Tibial artery (tissue), 4 donors: Measurements from ENCODE around the gene ANKRD33B.

Experiments used
- DNase-seq, 2 donors: peaks; one replicate each; pipeline ENCODE4 v3.0.0-alpha.2; 2019
- H3K27ac ChIP-seq, 2 donors: fragments of 200-600 bp; sonication (generic) in 1 of 2; 1 replicate in 1 of 2; 2 replicates in 1 of 2; pipeline ENCODE4 v1.5.1; 2018 to 2019; ENCODE audit warnings: mild to moderate bottlenecking in 1 of 2
- H3K27me3 ChIP-seq, 2 donors: fragments of 200-600 bp; sonication (generic) in 1 of 2; one replicate each; pipeline versions ENCODE4 v1.5.1 to v1.6.0; 2016 to 2019
- H3K36me3 ChIP-seq, 3 donors: fragments of 200-600 bp; sonication (generic) in 2 of 3; one replicate each; pipeline ENCODE4 v1.5.1; 2016 to 2019; ENCODE audit warnings: mild to moderate bottlenecking in 2 of 3
- H3K4me1 ChIP-seq, 4 donors: fragments of 200-600 bp; sonication (generic) in 2 of 4; 1 replicate in 3 of 4; 2 replicates in 1 of 4; pipeline ENCODE4 v1.5.1; 2016 to 2019
- H3K4me3 ChIP-seq, 2 donors: fragments of 200-600 bp; sonication (generic) in 1 of 2; 1 replicate in 1 of 2; 2 replicates in 1 of 2; pipeline ENCODE4 v1.5.1; 2018 to 2019; ENCODE audit warnings: mild to moderate bottlenecking in 2 of 2
- H3K9me3 ChIP-seq, 3 donors: fragments of 200-600 bp; sonication (generic) in 1 of 3; one replicate each; pipeline ENCODE4 v1.5.1; 2016 to 2019
- intact Hi-C: fragments of 100-400 bp; cut with DNase I; formaldehyde crosslinking; loops from one replicate; pipeline ENCODE4 v1.15.0; 2023; ENCODE audit warnings: low total_unique reads
- TF ChIP-seq, protein P1 (sequence below), 2 experiments: fragments of 200-600 bp in 1 of 2; fragments of 450-650 bp in 1 of 2; IDR thresholded peaks; one replicate each; pipeline ENCODE4 v1.5.1; 2017 to 2019; ENCODE audit warnings: antibody characterized with exemption in 2 of 2, mild to moderate bottlenecking in 1 of 2, moderate library complexity in 1 of 2

The ANKRD33B gene

GRCh38 chr5:10675177-10675700, 111.4 kb downstream of the ANKRD33B start:
- intact Hi-C loops: no loop called here

GRCh38 chr5:10676224-10676623, 112.4 kb downstream of the ANKRD33B start:
- Histone ChIP-seq H3K36me3 (peaks cover 38 to 42% (median 41%) of the 10 kb centered on the region in 3 donors), H3K4me3 (no peak overlapping the region), H3K9me3 (peaks cover 0 to 2% (median 0%) of the 10 kb centered on the region in 3 donors), H3K27ac (no peak overlapping the region), H3K4me1 (no peaks in the 10 kb centered on the region), H3K27me3 (no peaks in the 10 kb centered on the region)
- TF ChIP-seq, protein P1, sequence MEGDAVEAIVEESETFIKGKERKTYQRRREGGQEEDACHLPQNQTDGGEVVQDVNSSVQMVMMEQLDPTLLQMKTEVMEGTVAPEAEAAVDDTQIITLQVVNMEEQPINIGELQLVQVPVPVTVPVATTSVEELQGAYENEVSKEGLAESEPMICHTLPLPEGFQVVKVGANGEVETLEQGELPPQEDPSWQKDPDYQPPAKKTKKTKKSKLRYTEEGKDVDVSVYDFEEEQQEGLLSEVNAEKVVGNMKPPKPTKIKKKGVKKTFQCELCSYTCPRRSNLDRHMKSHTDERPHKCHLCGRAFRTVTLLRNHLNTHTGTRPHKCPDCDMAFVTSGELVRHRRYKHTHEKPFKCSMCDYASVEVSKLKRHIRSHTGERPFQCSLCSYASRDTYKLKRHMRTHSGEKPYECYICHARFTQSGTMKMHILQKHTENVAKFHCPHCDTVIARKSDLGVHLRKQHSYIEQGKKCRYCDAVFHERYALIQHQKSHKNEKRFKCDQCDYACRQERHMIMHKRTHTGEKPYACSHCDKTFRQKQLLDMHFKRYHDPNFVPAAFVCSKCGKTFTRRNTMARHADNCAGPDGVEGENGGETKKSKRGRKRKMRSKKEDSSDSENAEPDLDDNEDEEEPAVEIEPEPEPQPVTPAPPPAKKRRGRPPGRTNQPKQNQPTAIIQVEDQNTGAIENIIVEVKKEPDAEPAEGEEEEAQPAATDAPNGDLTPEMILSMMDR (IDR thresholded peaks at IDR 0.05): no peak
- intact Hi-C loops: no loop called here
- no peak for DNase-seq

More at GRCh38 chr5:10675177-10675700, 111.4 kb downstream of the ANKRD33B start:
- peaks cover 0 to 2% (median 0%) of the 10 kb centered on the region in 3 donors for H3K9me3 ChIP-seq
- H3K27me3 ChIP-seq: no peaks in the 10 kb centered on the region
- H3K36me3 ChIP-seq: peaks cover 29 to 32% (median 31%) of the 10 kb centered on the region in 3 donors
- DNase-seq: no peak
- H3K4me1 ChIP-seq: no peaks in the 10 kb centered on the region
- TF ChIP-seq, protein P1 (IDR thresholded peaks at IDR 0.05): no peak
- no peak overlapping the region for H3K4me3 ChIP-seq
- H3K27ac ChIP-seq: no peak overlapping the region

DNA sequence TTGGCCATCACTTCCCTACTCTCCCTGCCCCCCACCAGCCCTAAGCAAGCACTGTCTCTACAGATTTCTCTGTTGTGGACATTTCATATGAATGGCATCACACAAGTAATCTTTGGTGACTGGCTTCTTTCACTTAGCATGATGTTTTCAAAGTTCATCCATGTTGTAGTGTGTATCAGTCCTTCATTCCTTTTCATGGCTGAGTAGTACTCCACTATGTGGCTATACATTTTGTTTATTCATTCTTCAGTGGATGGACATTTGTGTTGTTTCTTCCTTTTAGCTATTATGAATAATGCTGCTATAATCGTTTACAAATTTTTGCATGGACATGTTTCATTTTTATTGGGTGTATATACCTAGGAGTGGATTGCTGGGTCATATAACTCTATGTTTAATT, 113.1 kb downstream of the ANKRD33B start:
- H3K9me3 ChIP-seq: peaks cover 0 to 2% (median 0%) of the 10 kb centered on the region in 3 donors
- peaks cover 46 to 49% (median 48%) of the 10 kb centered on the region in 3 donors for H3K36me3 ChIP-seq

DNA sequence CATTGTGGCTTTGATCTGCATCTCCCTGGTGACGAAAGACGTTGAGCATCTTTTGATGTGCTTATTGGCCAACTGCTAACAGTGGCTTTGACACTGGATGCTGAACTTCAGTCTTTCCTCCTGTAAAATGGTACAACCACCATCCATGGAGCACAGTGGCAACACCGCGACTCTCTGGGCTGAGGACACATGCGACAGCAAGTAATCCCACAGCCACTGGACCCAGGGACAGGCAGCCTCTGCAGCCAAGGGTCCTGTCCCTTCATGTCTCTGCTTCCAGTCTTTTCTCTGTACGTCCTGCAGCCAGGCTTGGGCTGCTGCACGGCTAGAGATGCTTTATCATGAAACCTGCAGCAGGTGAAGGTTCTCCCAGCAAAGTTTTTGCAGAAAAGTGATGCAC, 113.7 kb downstream of the ANKRD33B start:
- no peak overlapping the region for H3K4me3 ChIP-seq
- H3K27ac ChIP-seq: no peak overlapping the region
- intact Hi-C loops: no loop called here
- TF ChIP-seq, protein P1 (IDR thresholded peaks at IDR 0.05): no peak
- peaks cover 47 to 55% (median 54%) of the 10 kb centered on the region in 3 donors for H3K36me3 ChIP-seq
- no peaks in the 10 kb centered on the region for H3K4me1 ChIP-seq
- no peak for DNase-seq
- peaks cover 0 to 2% (median 0%) of the 10 kb centered on the region in 3 donors for H3K9me3 ChIP-seq
- no peaks in the 10 kb centered on the region for H3K27me3 ChIP-seq

More for the DNA sequence above, 113.1 kb downstream of the ANKRD33B start:
- no peaks in the 10 kb centered on the region for H3K4me1 ChIP-seq
- intact Hi-C loops: no loop called here
- no peak overlapping the region for H3K4me3 ChIP-seq
- DNase-seq: no peak
- no peaks in the 10 kb centered on the region for H3K27me3 ChIP-seq
- TF ChIP-seq, protein P1 (IDR thresholded peaks at IDR 0.05): no peak
- no peak overlapping the region for H3K27ac ChIP-seq

- H3K9me3 ChIP-seq: peaks cover 0 to 2% (median 0%) of the 10 kb centered on the region in 3 donors
- H3K27ac ChIP-seq: no peak overlapping the region
- intact Hi-C loops: no loop called here
- TF ChIP-seq, protein P1 (IDR thresholded peaks at IDR 0.05): no peak
- H3K36me3 ChIP-seq: peaks cover 52 to 62% (median 61%) of the 10 kb centered on the region in 3 donors
- H3K4me1 ChIP-seq: no peaks in the 10 kb centered on the region
- no peak overlapping the region for H3K4me3 ChIP-seq
- no peak for DNase-seq
- H3K27me3 ChIP-seq: no peaks in the 10 kb centered on the region
Measured at GRCh38 chr5:10678244-10678643, 114.4 kb downstream of the ANKRD33B start.
